H9 (cell line): Measurements from ENCODE around the gene MGAT4A. TPM values are rescaled to one million over a fixed set of nuclear protein-coding genes. Genes with fewer than 3 reads are reported as not detected.
"Not testable (repeated sequence)": the region's sequence is repeated elsewhere in the genome, so short reads cannot be mapped to it uniquely, and the experiment has no call there.

Experiments used
- DNase-seq: peaks from one replicate; pipeline ENCODE4 v3.0.0-alpha.2; 2017
- H2AFZ ChIP-seq: one replicate; pipeline ENCODE4 v1.6.1; 2013; ENCODE audit warnings: mild to moderate bottlenecking, low read length, control low read depth, moderate library complexity
- H2AK5ac ChIP-seq: 2 replicates; pipeline ENCODE4 v1.6.1; 2013; ENCODE audit warnings: low read length, control low read depth, mixed read lengths; ENCODE audit not compliant: insufficient read length
- H2BK120ac ChIP-seq: one replicate; pipeline ENCODE4 v1.6.1; 2013; ENCODE audit warnings: low read depth, mild to moderate bottlenecking, low read length, control low read depth, inconsistent platforms; ENCODE audit not compliant: poor library complexity, severe bottlenecking
- H2BK12ac ChIP-seq: 2 replicates; pipeline ENCODE4 v1.6.1; 2013; ENCODE audit warnings: low read length, control low read depth, mixed read lengths, low read depth; ENCODE audit not compliant: insufficient read length
- H2BK15ac ChIP-seq: 2 replicates; pipeline ENCODE4 v1.6.1; 2013; ENCODE audit warnings: low read depth, low read length, control low read depth
- H2BK20ac ChIP-seq: one replicate; pipeline ENCODE4 v1.6.1; 2013; ENCODE audit warnings: low read depth, mild to moderate bottlenecking, low read length, control low read depth, inconsistent platforms; ENCODE audit not compliant: poor library complexity, severe bottlenecking
- H2BK5ac ChIP-seq: 2 replicates; pipeline ENCODE4 v1.6.1; 2013; ENCODE audit warnings: low read length, control low read depth, mixed read lengths; ENCODE audit not compliant: insufficient read length
- H3K14ac ChIP-seq: 2 replicates; pipeline ENCODE4 v1.6.1; 2013; ENCODE audit warnings: low read length, control low read depth; ENCODE audit not compliant: insufficient read depth
- H3K18ac ChIP-seq: 2 replicates; pipeline ENCODE4 v1.6.1; 2013; ENCODE audit warnings: low read depth, mild to moderate bottlenecking, mixed read lengths, low read length, control low read depth; ENCODE audit not compliant: insufficient read length
- H3K23ac ChIP-seq: 2 replicates; pipeline ENCODE4 v1.6.1; 2013; ENCODE audit warnings: low read length, control low read depth, mixed read lengths, low read depth; ENCODE audit not compliant: insufficient read length
- H3K23me2 ChIP-seq: 2 replicates; pipeline ENCODE4 v1.6.1; 2013; ENCODE audit warnings: low read depth, mild to moderate bottlenecking, mixed read lengths, low read length, control low read depth; ENCODE audit not compliant: insufficient read length, poor library complexity, severe bottlenecking
- H3K27ac ChIP-seq: 2 replicates; pipeline ENCODE4 v1.5.1; 2013; ENCODE audit warnings: low read length, control low read depth, mixed read lengths, low read depth; ENCODE audit not compliant: insufficient read length
- H3K27me3 ChIP-seq: 2 replicates; pipeline ENCODE4 v1.6.1; 2013; ENCODE audit warnings: low read length, control low read depth, inconsistent platforms; ENCODE audit not compliant: insufficient read depth
- H3K4ac ChIP-seq: 2 replicates; pipeline ENCODE4 v1.6.1; 2013; ENCODE audit warnings: low read depth, mild to moderate bottlenecking, control low read depth, inconsistent platforms, low read length, moderate library complexity
- H3K4me1 ChIP-seq: 2 replicates; pipeline ENCODE4 v1.6.1; 2013; ENCODE audit warnings: low read length, control low read depth, inconsistent platforms; ENCODE audit not compliant: insufficient read depth
- H3K4me2 ChIP-seq: 2 replicates; pipeline ENCODE4 v1.6.1; 2013; ENCODE audit warnings: low read length, control low read depth, mixed read lengths; ENCODE audit not compliant: insufficient read length, insufficient read depth
- H3K56ac ChIP-seq: 2 replicates; pipeline ENCODE4 v1.6.1; 2013; ENCODE audit warnings: low read depth, mild to moderate bottlenecking, mixed read lengths, low read length, control low read depth; ENCODE audit not compliant: insufficient read length
- H3K79me1 ChIP-seq: 2 replicates; pipeline ENCODE4 v1.6.1; 2013; ENCODE audit warnings: low read depth, mild to moderate bottlenecking, moderate library complexity, low read length, control low read depth, inconsistent platforms; ENCODE audit not compliant: insufficient read depth, poor library complexity, severe bottlenecking
- H3K79me2 ChIP-seq: 2 replicates; pipeline ENCODE4 v1.6.1; 2013; ENCODE audit warnings: low read length, control low read depth, inconsistent platforms; ENCODE audit not compliant: insufficient read depth
- H3K9ac ChIP-seq: 2 replicates; pipeline ENCODE4 v1.6.1; 2013; ENCODE audit warnings: low read length, control low read depth, mixed read lengths; ENCODE audit not compliant: insufficient read length; ENCODE audit errors: extremely low read depth
- H3K9me3 ChIP-seq: one replicate; pipeline ENCODE4 v1.6.1; 2013; ENCODE audit warnings: low read depth, low read length, inconsistent platforms; ENCODE audit not compliant: control insufficient read depth
- H3T11ph ChIP-seq: one replicate; pipeline ENCODE4 v1.6.1; 2013; ENCODE audit warnings: mild to moderate bottlenecking, low read length, control low read depth, inconsistent platforms
- H4K20me1 ChIP-seq: one replicate; pipeline ENCODE4 v1.6.1; 2013; ENCODE audit not compliant: control insufficient read depth, insufficient read length, insufficient read depth
- H4K5ac ChIP-seq: 2 replicates; pipeline ENCODE4 v1.6.1; 2013; ENCODE audit warnings: low read depth, mild to moderate bottlenecking, mixed read lengths, low read length, control low read depth; ENCODE audit not compliant: insufficient read length
- H4K8ac ChIP-seq: replicated peaks from 2 replicates; pipeline ENCODE4 v1.6.1; 2013; ENCODE audit warnings: low read length, control low read depth, mixed read lengths, low read depth; ENCODE audit not compliant: insufficient read length
- H4K91ac ChIP-seq: 2 replicates; pipeline ENCODE4 v1.6.1; 2013; ENCODE audit warnings: low read depth, mild to moderate bottlenecking, moderate library complexity, mixed read lengths, low read length, control low read depth; ENCODE audit not compliant: insufficient read length
- H3K27ac Mint-ChIP-seq, 3 experiments: 2 replicates in 2 of 3; 3 replicates in 1 of 3; pipeline ENCODE4 v1.8.0; 2020 to 2021; ENCODE audit warnings: mixed read lengths in 3 of 3, mild to moderate bottlenecking in 1 of 3, moderate library complexity in 1 of 3
- H3K27me3 Mint-ChIP-seq: 2 replicates; pipeline ENCODE4 v1.8.0; 2021; ENCODE audit warnings: low read depth, mild to moderate bottlenecking, moderate library complexity, mixed read lengths
- H3K36me3 Mint-ChIP-seq, 3 experiments: 2 replicates in 2 of 3; 3 replicates in 1 of 3; pipeline ENCODE4 v1.8.0; 2020 to 2021; ENCODE audit warnings: low read depth in 3 of 3, mixed read lengths in 3 of 3; ENCODE audit not compliant: insufficient read depth in 1 of 3
- H3K4me1 Mint-ChIP-seq, 2 experiments: 2 replicates each; pipeline ENCODE4 v1.8.0; 2020; ENCODE audit warnings: mixed read lengths in 2 of 2
- H3K4me3 Mint-ChIP-seq, 2 experiments: 2 replicates in 1 of 2; 3 replicates in 1 of 2; pipeline ENCODE4 v1.8.0; 2020 to 2021; ENCODE audit warnings: mild to moderate bottlenecking in 2 of 2, mixed read lengths in 2 of 2, moderate library complexity in 1 of 2
- H3K9me3 Mint-ChIP-seq, 2 experiments: 2 replicates in 1 of 2; 3 replicates in 1 of 2; pipeline ENCODE4 v1.8.0; 2020; ENCODE audit warnings: mild to moderate bottlenecking in 2 of 2, mixed read lengths in 2 of 2, moderate library complexity in 1 of 2
- CTCF ChIP-seq: fragments of 200-600 bp; sonication (generic); conservative IDR thresholded peaks from 3 replicates; pipeline ENCODE4 v1.8.0; 2021; ENCODE audit warnings: antibody characterized with exemption, mild to moderate bottlenecking
- WGBS: extraction: QIAGEN DNeasy Blood & Tissue Kit; methylation state at CpG from one replicate; pipeline ENCODE4 v1.1.7; 2013; ENCODE audit warnings: missing lambda C conversion rate, low lambda C conversion rate, mixed read lengths; ENCODE audit not compliant: insufficient read length; ENCODE audit errors: extremely low coverage; 5-methylcytosine and 5-hydroxymethylcytosine counted together
- total RNA-seq: library from RNA; stranded (reverse); gene quantifications from 2 replicates; pipeline ENCODE4 v1.2.1, GENCODE V29; 2021

MGAT4A gene
- total RNA-seq, 1 experiment from 2014 or later: 3.5 TPM

- DNase-seq: no peak
- H3K56ac ChIP-seq: no peak overlapping the region
- H2AK5ac ChIP-seq: no peak overlapping the region
- Mint-ChIP-seq H3K27me3 (peaks cover 65% of the 10 kb centered on the region), H3K36me3 (peaks cover 0 to 2% (median 0%) of the 10 kb centered on the region in 3 experiments; a peak in 2 of 7 replicates), H3K4me3 (peak overlapping the region; percentile 49 to 68), H3K27ac (no peak overlapping the region), H3K4me1 (peaks cover 11 to 18% of the 10 kb centered on the region in 2 experiments), H3K9me3 (peaks cover 2 to 6% of the 10 kb centered on the region in 2 experiments; a peak in 2 of 5 replicates)
- H3K27me3 ChIP-seq: peaks cover 13% of the 10 kb centered on the region; the same call in 1 of the 2 replicates
- no peak overlapping the region for H3K9ac ChIP-seq
- peaks cover 4% of the 10 kb centered on the region for H3K23me2 ChIP-seq
- H3K14ac ChIP-seq: no peak overlapping the region
- H3K27ac ChIP-seq: no peak overlapping the region
- no CpG with 5 or more reads among the region's 10 CpGs for WGBS
- no peaks in the 10 kb centered on the region for H4K20me1 ChIP-seq
- H3K4me1 ChIP-seq: no peaks in the 10 kb centered on the region
- H2BK120ac ChIP-seq: no peak overlapping the region
- H2AFZ ChIP-seq: no peak overlapping the region
- no peak overlapping the region for H2BK5ac ChIP-seq
- H3K79me2 ChIP-seq: no peaks in the 10 kb centered on the region
- TF ChIP-seq CTCF: no peak
- peak overlapping the region; percentile 41 for H3K4me2 ChIP-seq
- no peak overlapping the region for H3K18ac ChIP-seq
- H4K91ac ChIP-seq: no peak overlapping the region
- H3K79me1 ChIP-seq: no peaks in the 10 kb centered on the region
- H3K23ac ChIP-seq: no peak overlapping the region
- H3K4ac ChIP-seq: no peak overlapping the region
- no peak overlapping the region for H4K5ac ChIP-seq
- no peak overlapping the region for H2BK20ac ChIP-seq
- no peak overlapping the region for H2BK12ac ChIP-seq
- no peaks in the 10 kb centered on the region for H3K9me3 ChIP-seq
- H3T11ph ChIP-seq: no peak overlapping the region
- H4K8ac ChIP-seq: no peak overlapping the region
- H2BK15ac ChIP-seq: no peak overlapping the region
Measured at GRCh38 chr2:98729652-98730051, 1.3 kb downstream of the MGAT4A start.

- H2AK5ac ChIP-seq, H3K36me3 Mint-ChIP-seq, H3K9ac ChIP-seq, H3K18ac ChIP-seq, H3K4ac ChIP-seq, DNase-seq, H3K79me1 ChIP-seq, H4K5ac ChIP-seq, H3K27ac ChIP-seq, H2BK15ac ChIP-seq, H3K9me3 Mint-ChIP-seq, H3K23me2 ChIP-seq, H4K91ac ChIP-seq, H3K56ac ChIP-seq, H3K9me3 ChIP-seq, H3K4me1 ChIP-seq, H3K23ac ChIP-seq, H3K14ac ChIP-seq, H2BK20ac ChIP-seq, H3K4me3 Mint-ChIP-seq, H2BK120ac ChIP-seq, H3K4me2 ChIP-seq, H2BK5ac ChIP-seq, H3T11ph ChIP-seq, H4K20me1 ChIP-seq, H2BK12ac ChIP-seq, H3K79me2 ChIP-seq, H2AFZ ChIP-seq, H4K8ac ChIP-seq, H3K27ac Mint-ChIP-seq: not testable (repeated sequence)
- peaks cover 51% of the 10 kb centered on the region for H3K27me3 Mint-ChIP-seq
- WGBS: no CpG with 5 or more reads among the region's 5 CpGs
- H3K4me1 Mint-ChIP-seq: peaks cover 11 to 18% of the 10 kb centered on the region in 2 experiments
- peaks cover 13% of the 10 kb centered on the region; the same call in 1 of the 2 replicates for H3K27me3 ChIP-seq
Measured at GRCh38 chr2:98728088-98728718, 2.7 kb downstream of the MGAT4A start.
